ENCODE results near the gene GRK5.

GRCh38 chr10:119469846-119470245 is 262.5 kb downstream of the GRK5 start:
- TF ChIP-seq SP1 (IDR thresholded peaks at IDR 0.05): no peak
- TF ChIP-seq TARDBP (IDR thresholded peaks at IDR 0.05): no peak
- no peak for TF ChIP-seq BHLHE40 (IDR thresholded peaks at IDR 0.05; ENCODE audit: borderline replicate concordance)
- no peak for TF ChIP-seq ZNF384 (IDR thresholded peaks at IDR 0.05)
- TF ChIP-seq LEF1 (IDR thresholded peaks at IDR 0.05; ENCODE audit: borderline replicate concordance): no peak
- TF ChIP-seq CTBP1 (IDR thresholded peaks at IDR 0.05; ENCODE audit: borderline replicate concordance): no peak
- no peak for TF ChIP-seq ARNT (IDR thresholded peaks at IDR 0.05)
- TF ChIP-seq L3MBTL2 (conservative IDR thresholded peaks at IDR 0.05): no peak
- no peak for TF ChIP-seq SUZ12 (IDR thresholded peaks at IDR 0.05)
- no peak for TF ChIP-seq FOXA1 (IDR thresholded peaks at IDR 0.05)

All from HEK293T (cell line).